ENCODE measurements around the gene RUNDC3A. TPM values are rescaled to one million over a fixed set of nuclear protein-coding genes. Genes with fewer than 3 reads are reported as not detected.
A peak's percentile ranks its signal among the peaks of the same experiment; 100 is the strongest.

Gene RUNDC3A
- total and polyA plus RNA-seq, 2 of the 8 experiments (the other 6 are each of a cell fraction or from before 2014, with no cell fraction given) = 6.4 to 13.8 TPM

- TF ChIP-seq, protein P1, sequence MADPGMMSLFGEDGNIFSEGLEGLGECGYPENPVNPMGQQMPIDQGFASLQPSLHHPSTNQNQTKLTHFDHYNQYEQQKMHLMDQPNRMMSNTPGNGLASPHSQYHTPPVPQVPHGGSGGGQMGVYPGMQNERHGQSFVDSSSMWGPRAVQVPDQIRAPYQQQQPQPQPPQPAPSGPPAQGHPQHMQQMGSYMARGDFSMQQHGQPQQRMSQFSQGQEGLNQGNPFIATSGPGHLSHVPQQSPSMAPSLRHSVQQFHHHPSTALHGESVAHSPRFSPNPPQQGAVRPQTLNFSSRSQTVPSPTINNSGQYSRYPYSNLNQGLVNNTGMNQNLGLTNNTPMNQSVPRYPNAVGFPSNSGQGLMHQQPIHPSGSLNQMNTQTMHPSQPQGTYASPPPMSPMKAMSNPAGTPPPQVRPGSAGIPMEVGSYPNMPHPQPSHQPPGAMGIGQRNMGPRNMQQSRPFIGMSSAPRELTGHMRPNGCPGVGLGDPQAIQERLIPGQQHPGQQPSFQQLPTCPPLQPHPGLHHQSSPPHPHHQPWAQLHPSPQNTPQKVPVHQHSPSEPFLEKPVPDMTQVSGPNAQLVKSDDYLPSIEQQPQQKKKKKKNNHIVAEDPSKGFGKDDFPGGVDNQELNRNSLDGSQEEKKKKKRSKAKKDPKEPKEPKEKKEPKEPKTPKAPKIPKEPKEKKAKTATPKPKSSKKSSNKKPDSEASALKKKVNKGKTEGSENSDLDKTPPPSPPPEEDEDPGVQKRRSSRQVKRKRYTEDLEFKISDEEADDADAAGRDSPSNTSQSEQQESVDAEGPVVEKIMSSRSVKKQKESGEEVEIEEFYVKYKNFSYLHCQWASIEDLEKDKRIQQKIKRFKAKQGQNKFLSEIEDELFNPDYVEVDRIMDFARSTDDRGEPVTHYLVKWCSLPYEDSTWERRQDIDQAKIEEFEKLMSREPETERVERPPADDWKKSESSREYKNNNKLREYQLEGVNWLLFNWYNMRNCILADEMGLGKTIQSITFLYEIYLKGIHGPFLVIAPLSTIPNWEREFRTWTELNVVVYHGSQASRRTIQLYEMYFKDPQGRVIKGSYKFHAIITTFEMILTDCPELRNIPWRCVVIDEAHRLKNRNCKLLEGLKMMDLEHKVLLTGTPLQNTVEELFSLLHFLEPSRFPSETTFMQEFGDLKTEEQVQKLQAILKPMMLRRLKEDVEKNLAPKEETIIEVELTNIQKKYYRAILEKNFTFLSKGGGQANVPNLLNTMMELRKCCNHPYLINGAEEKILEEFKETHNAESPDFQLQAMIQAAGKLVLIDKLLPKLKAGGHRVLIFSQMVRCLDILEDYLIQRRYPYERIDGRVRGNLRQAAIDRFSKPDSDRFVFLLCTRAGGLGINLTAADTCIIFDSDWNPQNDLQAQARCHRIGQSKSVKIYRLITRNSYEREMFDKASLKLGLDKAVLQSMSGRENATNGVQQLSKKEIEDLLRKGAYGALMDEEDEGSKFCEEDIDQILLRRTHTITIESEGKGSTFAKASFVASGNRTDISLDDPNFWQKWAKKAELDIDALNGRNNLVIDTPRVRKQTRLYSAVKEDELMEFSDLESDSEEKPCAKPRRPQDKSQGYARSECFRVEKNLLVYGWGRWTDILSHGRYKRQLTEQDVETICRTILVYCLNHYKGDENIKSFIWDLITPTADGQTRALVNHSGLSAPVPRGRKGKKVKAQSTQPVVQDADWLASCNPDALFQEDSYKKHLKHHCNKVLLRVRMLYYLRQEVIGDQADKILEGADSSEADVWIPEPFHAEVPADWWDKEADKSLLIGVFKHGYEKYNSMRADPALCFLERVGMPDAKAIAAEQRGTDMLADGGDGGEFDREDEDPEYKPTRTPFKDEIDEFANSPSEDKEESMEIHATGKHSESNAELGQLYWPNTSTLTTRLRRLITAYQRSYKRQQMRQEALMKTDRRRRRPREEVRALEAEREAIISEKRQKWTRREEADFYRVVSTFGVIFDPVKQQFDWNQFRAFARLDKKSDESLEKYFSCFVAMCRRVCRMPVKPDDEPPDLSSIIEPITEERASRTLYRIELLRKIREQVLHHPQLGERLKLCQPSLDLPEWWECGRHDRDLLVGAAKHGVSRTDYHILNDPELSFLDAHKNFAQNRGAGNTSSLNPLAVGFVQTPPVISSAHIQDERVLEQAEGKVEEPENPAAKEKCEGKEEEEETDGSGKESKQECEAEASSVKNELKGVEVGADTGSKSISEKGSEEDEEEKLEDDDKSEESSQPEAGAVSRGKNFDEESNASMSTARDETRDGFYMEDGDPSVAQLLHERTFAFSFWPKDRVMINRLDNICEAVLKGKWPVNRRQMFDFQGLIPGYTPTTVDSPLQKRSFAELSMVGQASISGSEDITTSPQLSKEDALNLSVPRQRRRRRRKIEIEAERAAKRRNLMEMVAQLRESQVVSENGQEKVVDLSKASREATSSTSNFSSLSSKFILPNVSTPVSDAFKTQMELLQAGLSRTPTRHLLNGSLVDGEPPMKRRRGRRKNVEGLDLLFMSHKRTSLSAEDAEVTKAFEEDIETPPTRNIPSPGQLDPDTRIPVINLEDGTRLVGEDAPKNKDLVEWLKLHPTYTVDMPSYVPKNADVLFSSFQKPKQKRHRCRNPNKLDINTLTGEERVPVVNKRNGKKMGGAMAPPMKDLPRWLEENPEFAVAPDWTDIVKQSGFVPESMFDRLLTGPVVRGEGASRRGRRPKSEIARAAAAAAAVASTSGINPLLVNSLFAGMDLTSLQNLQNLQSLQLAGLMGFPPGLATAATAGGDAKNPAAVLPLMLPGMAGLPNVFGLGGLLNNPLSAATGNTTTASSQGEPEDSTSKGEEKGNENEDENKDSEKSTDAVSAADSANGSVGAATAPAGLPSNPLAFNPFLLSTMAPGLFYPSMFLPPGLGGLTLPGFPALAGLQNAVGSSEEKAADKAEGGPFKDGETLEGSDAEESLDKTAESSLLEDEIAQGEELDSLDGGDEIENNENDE (IDR thresholded peaks at IDR 0.05; ENCODE audit: insufficient replicate concordance, low read length) = no peak
- TF ChIP-seq USF2 (IDR thresholded peaks at IDR 0.05; ENCODE audit: low read length) (no peak), CTBP2 (IDR thresholded peaks at IDR 0.05; ENCODE audit: borderline replicate concordance, insufficient read depth, insufficient read length, low read length) (no peak), CBX8 (IDR thresholded peaks at IDR 0.05; ENCODE audit: borderline replicate concordance, low read depth, low read length) (no peak), TAF7 (optimal IDR thresholded peaks at IDR 0.05; ENCODE audit: borderline replicate concordance, low read depth, low read length) (no peak), HDAC2 (IDR thresholded peaks at IDR 0.05; ENCODE audit: borderline replicate concordance in 1 of 2, low read depth in 2 of 2, low read length in 2 of 2) (0 out of 4 replicates have a peak, but pooled peaks of 1 of the 2 experiments have one; percentile 41), MAX (IDR thresholded peaks at IDR 0.05) (peak; percentile 19), RFX5 (IDR thresholded peaks at IDR 0.05; ENCODE audit: borderline replicate concordance, low read depth, low read length) (no peak)
Observed at GRCh38 chr17:44353672-44354331, 45.4 kb downstream of the RUNDC3A start (continued).
